Measurements from ENCODE around the gene MFSD1.

DNA sequence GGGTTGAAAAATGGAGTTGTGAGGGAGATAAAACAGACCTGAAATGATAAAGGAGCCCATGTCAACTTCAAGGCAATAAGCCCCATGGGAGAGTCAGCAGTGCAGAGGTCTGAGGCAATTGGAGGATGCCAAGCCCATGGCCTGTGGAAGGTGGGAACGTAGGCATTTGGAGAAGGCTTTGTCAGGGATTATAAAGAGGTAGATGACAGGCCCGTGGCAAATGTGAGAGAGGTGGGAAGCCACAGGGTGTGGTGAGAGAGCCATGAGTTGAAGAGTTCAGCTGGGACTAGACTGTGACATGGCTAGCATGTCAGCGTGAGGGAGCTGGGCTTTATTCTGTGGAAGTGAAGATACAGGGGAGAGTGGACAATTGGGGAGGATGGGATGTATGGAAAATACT, 35.4 kb downstream of the MFSD1 start:
- TF ChIP-seq, protein P1, sequence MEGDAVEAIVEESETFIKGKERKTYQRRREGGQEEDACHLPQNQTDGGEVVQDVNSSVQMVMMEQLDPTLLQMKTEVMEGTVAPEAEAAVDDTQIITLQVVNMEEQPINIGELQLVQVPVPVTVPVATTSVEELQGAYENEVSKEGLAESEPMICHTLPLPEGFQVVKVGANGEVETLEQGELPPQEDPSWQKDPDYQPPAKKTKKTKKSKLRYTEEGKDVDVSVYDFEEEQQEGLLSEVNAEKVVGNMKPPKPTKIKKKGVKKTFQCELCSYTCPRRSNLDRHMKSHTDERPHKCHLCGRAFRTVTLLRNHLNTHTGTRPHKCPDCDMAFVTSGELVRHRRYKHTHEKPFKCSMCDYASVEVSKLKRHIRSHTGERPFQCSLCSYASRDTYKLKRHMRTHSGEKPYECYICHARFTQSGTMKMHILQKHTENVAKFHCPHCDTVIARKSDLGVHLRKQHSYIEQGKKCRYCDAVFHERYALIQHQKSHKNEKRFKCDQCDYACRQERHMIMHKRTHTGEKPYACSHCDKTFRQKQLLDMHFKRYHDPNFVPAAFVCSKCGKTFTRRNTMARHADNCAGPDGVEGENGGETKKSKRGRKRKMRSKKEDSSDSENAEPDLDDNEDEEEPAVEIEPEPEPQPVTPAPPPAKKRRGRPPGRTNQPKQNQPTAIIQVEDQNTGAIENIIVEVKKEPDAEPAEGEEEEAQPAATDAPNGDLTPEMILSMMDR (IDR thresholded peaks at IDR 0.05): no peak
- no peak for TF ChIP-seq POLR2AphosphoS5 (IDR thresholded peaks at IDR 0.05)
- TF ChIP-seq POLR2A (IDR thresholded peaks at IDR 0.05): no peak
- no peak for TF ChIP-seq EP300 (IDR thresholded peaks at IDR 0.05)
